ENCODE data around the gene ACTMAP. TPM values are rescaled to one million over a fixed set of nuclear protein-coding genes. Genes with fewer than 3 reads are reported as not detected.
A peak's percentile ranks its signal among the peaks of the same experiment; 100 is the strongest.

The ACTMAP gene
- total RNA-seq, 6 experiments from 2014 or later, result 2.9 to 11.2 (median 4.4) TPM

GRCh38 chr19:40739871-40740703 lies 10.2 kb downstream of the ACTMAP start:
- no peak overlapping the region for H3K27ac ChIP-seq
- DNase-seq, result no peak
- H3K36me3 ChIP-seq, result peaks cover 1 to 31% (median 10%) of the 10 kb centered on the region in 4 donors
- intact Hi-C loops (cut with DNase I), result no loop called here
- 58% methylated on average over 3 of the region's 16 CpGs for WGBS (ENCODE audit: insufficient coverage, low coverage, low lambda C conversion rate, missing lambda C conversion rate)
- ATAC-seq, result peak in 2 of 4 donors; percentile 5 to 6
- no peaks in the 10 kb centered on the region for H3K27me3 ChIP-seq
- H3K4me3 ChIP-seq, result no peak overlapping the region
- peaks cover 0 to 15% (median 0%) of the 10 kb centered on the region in 4 donors for H3K4me1 ChIP-seq
- H3K9me3 ChIP-seq, result no peaks in the 10 kb centered on the region
- TF ChIP-seq POLR2A (IDR thresholded peaks at IDR 0.05), result no peak
- no peak for TF ChIP-seq CTCF (IDR thresholded peaks at IDR 0.05)

GRCh38 chr19:40739030-40739839 lies 11.0 kb downstream of the ACTMAP start:
- TF ChIP-seq POLR2A (IDR thresholded peaks at IDR 0.05), result no peak
- TF ChIP-seq CTCF (IDR thresholded peaks at IDR 0.05), result no peak
- no peaks in the 10 kb centered on the region for H3K27me3 ChIP-seq
- WGBS (ENCODE audit: insufficient coverage, low coverage, low lambda C conversion rate, missing lambda C conversion rate), result 83% methylated on average over 5 of the region's 22 CpGs
- intact Hi-C loops (cut with DNase I), result no loop called here
- H3K27ac ChIP-seq, result no peak overlapping the region
- H3K36me3 ChIP-seq, result peaks cover 4 to 40% (median 13%) of the 10 kb centered on the region in 4 donors
- ATAC-seq (no peak), DNase-seq (no peak)
- H3K9me3 ChIP-seq, result no peaks in the 10 kb centered on the region
- peaks cover 0 to 15% (median 0%) of the 10 kb centered on the region in 4 donors for H3K4me1 ChIP-seq
- no peak overlapping the region for H3K4me3 ChIP-seq

GRCh38 chr19:40737102-40737644 lies 13.1 kb downstream of the ACTMAP start:
- H3K36me3 ChIP-seq, result peaks cover 11 to 55% (median 21%) of the 10 kb centered on the region in 4 donors
- no peaks in the 10 kb centered on the region for H3K27me3 ChIP-seq
- WGBS (ENCODE audit: insufficient coverage, low coverage, low lambda C conversion rate, missing lambda C conversion rate), result no CpG with 5 or more reads among the region's 9 CpGs
- ATAC-seq (no peak), DNase-seq (no peak)
- no peaks in the 10 kb centered on the region for H3K9me3 ChIP-seq
- no peak overlapping the region for H3K27ac ChIP-seq
- TF ChIP-seq POLR2A (IDR thresholded peaks at IDR 0.05) (no peak), CTCF (IDR thresholded peaks at IDR 0.05) (no peak)
- intact Hi-C loops (cut with DNase I), result no loop called here
- H3K4me1 ChIP-seq, result peaks cover 0 to 11% (median 0%) of the 10 kb centered on the region in 4 donors
- no peak overlapping the region for H3K4me3 ChIP-seq

GRCh38 chr19:40736661-40737060 lies 13.6 kb downstream of the ACTMAP start:
- WGBS (ENCODE audit: insufficient coverage, low coverage, low lambda C conversion rate, missing lambda C conversion rate), result 80% methylated on average over 4 of the region's 9 CpGs
- Histone ChIP-seq H3K4me1 (peaks cover 0 to 8% (median 0%) of the 10 kb centered on the region in 4 donors), H3K27me3 (no peaks in the 10 kb centered on the region), H3K9me3 (no peaks in the 10 kb centered on the region), H3K4me3 (no peak overlapping the region), H3K27ac (no peak overlapping the region), H3K36me3 (peaks cover 11 to 58% (median 21%) of the 10 kb centered on the region in 4 donors)
- no peak for TF ChIP-seq CTCF (IDR thresholded peaks at IDR 0.05)
- no peak for TF ChIP-seq POLR2A (IDR thresholded peaks at IDR 0.05)
- intact Hi-C loops (cut with DNase I), result no loop called here
- DNase-seq (no peak), ATAC-seq (no peak)
